ENCODE data around the gene FBLN2. TPM values are rescaled to one million over a fixed set of nuclear protein-coding genes. Genes with fewer than 3 reads are reported as not detected.

Gene FBLN2
- total and polyA plus RNA-seq, 10 of the 15 experiments (the other 5 are each of a cell fraction or from before 2014, with no cell fraction given) = 0.03 to 0.41 (median 0.12) TPM; not detected in 2

GRCh38 chr3:13638927-13639326, 90.0 kb downstream of the FBLN2 start:
- no peaks in the 10 kb centered on the region for H3K4me1 ChIP-seq (ENCODE audit: control insufficient read depth, insufficient read depth, low read length)
- no peaks in the 10 kb centered on the region for H3K9me3 ChIP-seq (replicated peaks; ENCODE audit: control insufficient read depth, insufficient read depth, low read length)
- ChIA-PET CTCF (interaction anchor here (1.5 kb wide), 1 partner anchor 19 kb away, joined by 3 read pairs; no protein-coding TSS in a partner anchor), RAD21 (ENCODE audit: unreplicated experiment) (no interaction called here), SMC1A (ENCODE audit: uncharacterized antibody, unreplicated experiment) (no interaction called here), POLR2A (no interaction called here)
- BruUV-seq (replicated peaks) = no TSS peak
- H3K27me3 ChIP-seq (replicated peaks in 1 of 2; ENCODE audit: control insufficient read depth in 2 of 2, insufficient read depth in 2 of 2, low read length in 1 of 2) = peaks cover 0 to 2% of the 10 kb centered on the region in 2 experiments; a peak in 2 of 4 replicates
- H3K27ac ChIP-seq (ENCODE audit: control insufficient read depth, insufficient read depth) = no peak overlapping the region
- no peak overlapping the region for H3K9ac ChIP-seq (ENCODE audit: control insufficient read depth, insufficient read depth, low read length)
- WGBS (ENCODE audit: insufficient coverage, insufficient replicate concordance, low lambda C conversion rate, missing lambda C conversion rate) = 54% methylated on average over 17 of the region's 17 CpGs
- DNase-seq (ENCODE audit: low read depth, low spot score) = no peak
- H3K36me3 ChIP-seq (ENCODE audit: control insufficient read depth in 2 of 2, insufficient read depth in 2 of 2, low read length in 1 of 2) = no peaks in the 10 kb centered on the region
- in situ Hi-C loops (cut with MboI) (no loop called here), intact Hi-C loops (cut with micrococcal nuclease; ENCODE audit: unreplicated experiment) (no loop called here)
- no peak for FAIRE-seq
- H2AFZ ChIP-seq (ENCODE audit: control insufficient read depth, low read depth, low read length) = no peak overlapping the region
- no peak overlapping the region for H3K4me3 ChIP-seq
- TF ChIP-seq RELB (IDR thresholded peaks at IDR 0.05; ENCODE audit: low read depth) (no peak), MYC (IDR thresholded peaks at IDR 0.05; ENCODE audit: insufficient read depth, insufficient read length, insufficient replicate concordance, low read length, severe bottlenecking) (no peak), MLLT1 (IDR thresholded peaks at IDR 0.05) (no peak), CTCF (IDR thresholded peaks at IDR 0.05 in 2 of 3, conservative IDR thresholded peaks at IDR 0.05 in 1 of 3; ENCODE audit: control insufficient read depth in 2 of 3, extremely low read depth in 1 of 3, insufficient read depth in 1 of 3, low read depth in 3 of 3, low read length in 3 of 3) (no peak), MEF2A (IDR thresholded peaks at IDR 0.05; ENCODE audit: insufficient read depth, low read depth, low read length) (no peak), SUPT20H (IDR thresholded peaks at IDR 0.05; ENCODE audit: borderline replicate concordance, control insufficient read depth, low read depth, low read length) (no peak), JUNB (IDR thresholded peaks at IDR 0.05) (no peak), SIX5 (IDR thresholded peaks at IDR 0.05; ENCODE audit: low read depth, low read length, severe bottlenecking) (no peak), CBFB (IDR thresholded peaks at IDR 0.05; ENCODE audit: low read depth) (no peak), STAT3 (IDR thresholded peaks at IDR 0.05; ENCODE audit: low read depth, low read length) (no peak), POLR2AphosphoS5 (IDR thresholded peaks at IDR 0.05; ENCODE audit: low read length) (no peak)
- no peaks in the 10 kb centered on the region for H4K20me1 ChIP-seq (ENCODE audit: control insufficient read depth, insufficient read depth)
- no peak for ATAC-seq
- H3K4me2 ChIP-seq (ENCODE audit: control insufficient read depth, insufficient read depth) = no peak overlapping the region
- H3K79me2 ChIP-seq (ENCODE audit: control insufficient read depth, insufficient read depth, low read length) = no peaks in the 10 kb centered on the region

All from GM12878 (cell line).